SK-N-MC (cell line): Measurements from ENCODE around the gene DISP2.

Experiments used
- EZH2 ChIP-seq: fragments of 200-600 bp; sonication (generic); IDR thresholded peaks from one replicate; pipeline ENCODE4 v1.6.1; 2017; ENCODE audit warnings: antibody characterized with exemption
- POLR2AphosphoS5 ChIP-seq: IDR thresholded peaks from 2 replicates; pipeline ENCODE4 v1.6.1; 2012; ENCODE audit warnings: mild to moderate bottlenecking, low read depth, low read length, borderline replicate concordance

- TF ChIP-seq EZH2 (no peak), POLR2AphosphoS5 (no peak)
Measured at GRCh38 chr15:40397688-40398412, 39.8 kb downstream of the DISP2 start.
